HepG2 (cell line): ENCODE results near the gene AFAP1L2. TPM values are rescaled to one million over a fixed set of nuclear protein-coding genes. Genes with fewer than 3 reads are reported as not detected.

Experiments
- ARHGAP35 ChIP-seq: sonication (generic); formaldehyde crosslinking; IDR thresholded peaks from 2 replicates; pipeline ENCODE4 v1.9.0; 2022; ENCODE audit warnings: mild to moderate bottlenecking, inconsistent platforms, moderate library complexity, missing genetic modification reagents, borderline replicate concordance
- MLLT10 ChIP-seq: sonication (generic); formaldehyde crosslinking; IDR thresholded peaks from 2 replicates; pipeline ENCODE4 v1.4.0; 2020; ENCODE audit warnings: missing genetic modification reagents
- RXRB ChIP-seq: IDR thresholded peaks from 2 replicates; pipeline ENCODE4 v1.6.1; 2016; ENCODE audit warnings: borderline replicate concordance, missing genetic modification reagents, missing compliant biosample characterization
- polyA plus RNA-seq, 8 experiments: library from polyadenylated mRNA; depleted of rRNA in 3 of 8; stranded (reverse) in 7 of 8; unstranded in 1 of 8; fragments of >200 nt; fragmentation: Illumina TruSeq in 4 of 8; extraction: Trizol in 4 of 8; gene quantifications; 2 replicates each; pipeline versions ENCODE4 v1.2.1 to v1.2.3, GENCODE V29; 2011 to 2016; ENCODE audit warnings: low read depth in 4 of 8, missing spikeins in 1 of 8, mixed read lengths in 1 of 8; ENCODE audit not compliant: insufficient read depth in 1 of 8
- total RNA-seq, 5 experiments: library from RNA; depleted of rRNA; stranded (reverse); fragments of >200 nt; fragmentation: Illumina TruSeq; extraction: Trizol; gene quantifications; 2 replicates each; pipeline ENCODE4 v1.2.3, GENCODE V29; 2016; ENCODE audit warnings: low read depth in 1 of 5
- TF ChIP-seq, protein P1 (sequence below): sonication (generic); formaldehyde crosslinking; IDR thresholded peaks from 2 replicates; pipeline ENCODE4 v1.4.0; 2020; ENCODE audit warnings: missing genetic modification reagents; ENCODE audit errors: not compliant biosample characterization
- TF ChIP-seq, protein P2 (sequence below): sonication (generic); formaldehyde crosslinking; IDR thresholded peaks from 2 replicates; pipeline ENCODE4 v1.5.0; 2020; ENCODE audit warnings: mild to moderate bottlenecking, missing genetic modification reagents
- TF ChIP-seq, protein P3 (sequence below): sonication (generic); formaldehyde crosslinking; IDR thresholded peaks from 2 replicates; pipeline ENCODE4 v1.4.0; 2020; ENCODE audit warnings: missing genetic modification reagents, borderline replicate concordance

Gene AFAP1L2
- total and polyA plus RNA-seq, 2 of the 13 experiments (the other 11 are each of a cell fraction or from before 2014, with no cell fraction given): not detected

DNA sequence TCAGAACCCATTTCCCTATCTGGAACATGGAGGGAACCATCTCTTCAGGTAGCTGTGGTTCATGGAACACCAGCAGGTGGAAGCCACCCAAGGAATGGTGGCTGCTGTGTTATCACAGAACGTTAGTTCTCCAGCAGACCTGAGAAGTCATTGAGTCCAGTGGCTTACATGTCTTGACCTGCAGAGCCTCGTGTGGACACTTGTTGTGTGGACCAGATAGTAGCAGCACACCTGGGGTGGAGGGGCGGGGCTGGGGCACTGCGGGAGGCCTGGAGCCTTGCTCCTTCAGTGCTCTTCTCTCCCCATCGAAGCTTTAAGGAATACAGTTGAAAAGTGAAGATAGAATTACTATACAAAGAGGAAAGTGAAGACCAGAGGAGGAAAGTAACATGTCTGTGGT is 122.8 kb downstream of the AFAP1L2 start (continued):
- no peak for TF ChIP-seq MLLT10 (CRISPR knock-in tag)
- TF ChIP-seq ARHGAP35: no peak
- TF ChIP-seq, protein P1, sequence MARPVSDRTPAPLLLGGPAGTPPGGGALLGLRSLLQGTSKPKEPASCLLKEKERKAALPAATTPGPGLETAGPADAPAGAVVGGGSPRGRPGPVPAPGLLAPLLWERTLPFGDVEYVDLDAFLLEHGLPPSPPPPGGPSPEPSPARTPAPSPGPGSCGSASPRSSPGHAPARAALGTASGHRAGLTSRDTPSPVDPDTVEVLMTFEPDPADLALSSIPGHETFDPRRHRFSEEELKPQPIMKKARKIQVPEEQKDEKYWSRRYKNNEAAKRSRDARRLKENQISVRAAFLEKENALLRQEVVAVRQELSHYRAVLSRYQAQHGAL (CRISPR knock-in tag): no peak
- TF ChIP-seq, protein P2, sequence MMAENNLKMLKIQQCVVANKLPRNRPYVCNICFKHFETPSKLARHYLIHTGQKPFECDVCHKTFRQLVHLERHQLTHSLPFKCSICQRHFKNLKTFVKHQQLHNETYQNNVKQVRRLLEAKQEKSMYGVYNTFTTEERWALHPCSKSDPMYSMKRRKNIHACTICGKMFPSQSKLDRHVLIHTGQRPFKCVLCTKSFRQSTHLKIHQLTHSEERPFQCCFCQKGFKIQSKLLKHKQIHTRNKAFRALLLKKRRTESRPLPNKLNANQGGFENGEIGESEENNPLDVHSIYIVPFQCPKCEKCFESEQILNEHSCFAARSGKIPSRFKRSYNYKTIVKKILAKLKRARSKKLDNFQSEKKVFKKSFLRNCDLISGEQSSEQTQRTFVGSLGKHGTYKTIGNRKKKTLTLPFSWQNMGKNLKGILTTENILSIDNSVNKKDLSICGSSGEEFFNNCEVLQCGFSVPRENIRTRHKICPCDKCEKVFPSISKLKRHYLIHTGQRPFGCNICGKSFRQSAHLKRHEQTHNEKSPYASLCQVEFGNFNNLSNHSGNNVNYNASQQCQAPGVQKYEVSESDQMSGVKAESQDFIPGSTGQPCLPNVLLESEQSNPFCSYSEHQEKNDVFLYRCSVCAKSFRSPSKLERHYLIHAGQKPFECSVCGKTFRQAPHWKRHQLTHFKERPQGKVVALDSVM: no peak
- TF ChIP-seq, protein P3, sequence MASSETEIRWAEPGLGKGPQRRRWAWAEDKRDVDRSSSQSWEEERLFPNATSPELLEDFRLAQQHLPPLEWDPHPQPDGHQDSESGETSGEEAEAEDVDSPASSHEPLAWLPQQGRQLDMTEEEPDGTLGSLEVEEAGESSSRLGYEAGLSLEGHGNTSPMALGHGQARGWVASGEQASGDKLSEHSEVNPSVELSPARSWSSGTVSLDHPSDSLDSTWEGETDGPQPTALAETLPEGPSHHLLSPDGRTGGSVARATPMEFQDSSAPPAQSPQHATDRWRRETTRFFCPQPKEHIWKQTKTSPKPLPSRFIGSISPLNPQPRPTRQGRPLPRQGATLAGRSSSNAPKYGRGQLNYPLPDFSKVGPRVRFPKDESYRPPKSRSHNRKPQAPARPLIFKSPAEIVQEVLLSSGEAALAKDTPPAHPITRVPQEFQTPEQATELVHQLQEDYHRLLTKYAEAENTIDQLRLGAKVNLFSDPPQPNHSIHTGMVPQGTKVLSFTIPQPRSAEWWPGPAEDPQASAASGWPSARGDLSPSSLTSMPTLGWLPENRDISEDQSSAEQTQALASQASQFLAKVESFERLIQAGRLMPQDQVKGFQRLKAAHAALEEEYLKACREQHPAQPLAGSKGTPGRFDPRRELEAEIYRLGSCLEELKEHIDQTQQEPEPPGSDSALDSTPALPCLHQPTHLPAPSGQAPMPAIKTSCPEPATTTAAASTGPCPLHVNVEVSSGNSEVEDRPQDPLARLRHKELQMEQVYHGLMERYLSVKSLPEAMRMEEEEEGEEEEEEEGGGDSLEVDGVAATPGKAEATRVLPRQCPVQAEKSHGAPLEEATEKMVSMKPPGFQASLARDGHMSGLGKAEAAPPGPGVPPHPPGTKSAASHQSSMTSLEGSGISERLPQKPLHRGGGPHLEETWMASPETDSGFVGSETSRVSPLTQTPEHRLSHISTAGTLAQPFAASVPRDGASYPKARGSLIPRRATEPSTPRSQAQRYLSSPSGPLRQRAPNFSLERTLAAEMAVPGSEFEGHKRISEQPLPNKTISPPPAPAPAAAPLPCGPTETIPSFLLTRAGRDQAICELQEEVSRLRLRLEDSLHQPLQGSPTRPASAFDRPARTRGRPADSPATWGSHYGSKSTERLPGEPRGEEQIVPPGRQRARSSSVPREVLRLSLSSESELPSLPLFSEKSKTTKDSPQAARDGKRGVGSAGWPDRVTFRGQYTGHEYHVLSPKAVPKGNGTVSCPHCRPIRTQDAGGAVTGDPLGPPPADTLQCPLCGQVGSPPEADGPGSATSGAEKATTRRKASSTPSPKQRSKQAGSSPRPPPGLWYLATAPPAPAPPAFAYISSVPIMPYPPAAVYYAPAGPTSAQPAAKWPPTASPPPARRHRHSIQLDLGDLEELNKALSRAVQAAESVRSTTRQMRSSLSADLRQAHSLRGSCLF (CRISPR knock-in tag): no peak
- no peak for TF ChIP-seq RXRB (CRISPR knock-in tag)
